HUES64 (cell line): ENCODE results near the gene TMCC2.

Experiments used
- H3K27ac ChIP-seq: 2 replicates; pipeline ENCODE4 v1.7.0; 2013; ENCODE audit warnings: low read depth, low read length, inconsistent platforms
- H3K27me3 ChIP-seq: 2 replicates; pipeline ENCODE4 v1.6.1; 2013; ENCODE audit warnings: mild to moderate bottlenecking, low read length; ENCODE audit not compliant: insufficient read depth
- H3K36me3 ChIP-seq: 2 replicates; pipeline ENCODE4 v1.6.1; 2013; ENCODE audit warnings: mild to moderate bottlenecking, low read length; ENCODE audit not compliant: insufficient read depth
- H3K4me1 ChIP-seq: 2 replicates; pipeline ENCODE4 v1.6.1; 2013; ENCODE audit warnings: mild to moderate bottlenecking, low read length, moderate library complexity; ENCODE audit not compliant: insufficient read depth
- H3K4me3 ChIP-seq: 2 replicates; pipeline ENCODE4 v1.5.1; 2013; ENCODE audit warnings: mild to moderate bottlenecking, low read length, moderate library complexity
- H3K9ac ChIP-seq: 2 replicates; pipeline ENCODE4 v1.6.1; 2013; ENCODE audit warnings: mild to moderate bottlenecking, low read depth, low read length
- H3K9me3 ChIP-seq: 2 replicates; pipeline ENCODE4 v1.6.1; 2013; ENCODE audit warnings: low read depth, low read length; ENCODE audit not compliant: insufficient read depth
- WGBS: fragments of 150-250, 120-280 bp; methylation state at CpG from one replicate; pipeline ENCODE4 v1.1.7; 2013; ENCODE audit warnings: missing lambda C conversion rate; 5-methylcytosine and 5-hydroxymethylcytosine counted together

The TMCC2 gene

DNA sequence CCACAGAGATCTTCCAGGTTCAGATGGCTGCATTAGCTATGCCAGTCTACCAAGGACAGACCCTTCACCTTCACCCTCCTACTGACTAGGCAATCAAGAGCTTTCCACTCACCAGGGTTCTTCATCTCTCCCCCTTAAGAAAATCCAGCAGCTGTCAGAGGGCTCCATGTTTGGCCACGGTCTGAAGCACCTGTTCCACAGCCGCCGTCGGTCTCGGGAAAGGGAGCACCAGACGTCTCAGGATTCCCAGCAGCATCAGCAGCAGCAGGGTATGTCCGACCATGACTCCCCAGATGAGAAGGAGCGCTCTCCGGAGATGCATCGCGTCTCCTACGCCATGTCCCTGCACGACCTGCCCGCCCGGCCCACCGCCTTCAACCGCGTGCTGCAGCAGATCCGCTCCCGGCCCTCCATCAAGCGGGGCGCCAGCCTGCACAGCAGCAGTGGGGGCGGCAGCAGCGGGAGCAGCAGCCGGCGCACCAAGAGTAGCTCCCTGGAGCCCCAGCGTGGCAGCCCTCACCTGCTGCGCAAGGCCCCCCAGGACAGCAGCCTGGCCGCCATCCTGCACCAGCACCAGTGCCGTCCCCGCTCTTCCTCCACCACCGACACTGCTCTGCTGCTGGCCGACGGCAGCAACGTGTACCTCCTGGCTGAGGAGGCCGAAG, 13.8 kb downstream of the TMCC2 start:
- no peaks in the 10 kb centered on the region for H3K4me1 ChIP-seq
- 96% methylated on average over 36 of the region's 36 CpGs for WGBS
- no peaks in the 10 kb centered on the region for H3K27me3 ChIP-seq
- H3K4me3 ChIP-seq = no peak overlapping the region
- H3K27ac ChIP-seq = no peak overlapping the region
- H3K9ac ChIP-seq = no peak overlapping the region
- no peaks in the 10 kb centered on the region; the same call in 1 of the 2 replicates for H3K36me3 ChIP-seq
- no peaks in the 10 kb centered on the region for H3K9me3 ChIP-seq

DNA sequence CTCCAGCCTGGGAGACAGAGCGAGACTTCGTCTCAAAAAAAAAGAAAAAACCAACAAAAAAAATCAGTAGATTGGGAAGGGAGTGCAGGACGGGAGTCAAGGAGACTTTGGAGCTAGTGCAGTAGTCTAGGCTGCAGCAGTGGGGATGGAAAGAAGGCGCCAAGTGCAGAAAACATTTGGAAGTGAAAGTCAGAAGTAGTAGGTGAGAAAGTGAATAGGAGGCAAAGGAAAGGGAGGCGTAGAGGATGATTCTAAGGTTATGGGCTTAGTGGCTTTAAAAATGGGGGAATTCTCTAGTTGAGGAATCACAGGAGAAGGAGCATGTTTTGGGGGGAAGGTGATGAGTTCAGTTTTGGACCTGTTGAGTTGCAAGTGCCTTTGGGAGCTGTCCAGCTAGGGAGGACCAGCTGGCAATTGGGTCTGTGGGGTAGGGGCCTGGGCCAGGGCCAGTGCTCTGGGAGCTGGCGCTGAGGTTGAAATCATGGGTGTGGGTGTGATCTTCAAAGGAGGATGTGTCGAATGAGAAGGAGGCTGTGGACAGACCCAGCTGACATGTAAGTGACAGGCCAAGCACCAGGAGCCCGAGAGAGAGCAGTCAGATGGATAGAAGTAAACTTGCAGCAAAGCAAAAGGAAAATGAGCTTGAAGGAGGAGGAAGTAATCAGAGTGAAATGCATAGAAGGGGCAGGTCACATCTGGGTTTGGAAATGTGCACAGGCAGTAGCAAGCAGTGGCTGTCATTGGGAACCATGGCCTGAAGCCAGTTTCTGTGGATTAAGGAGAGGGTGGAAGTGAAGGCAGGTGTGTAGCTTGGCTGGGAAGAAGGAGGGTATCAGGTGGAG, 15.8 kb downstream of the TMCC2 start:
- Histone ChIP-seq H3K4me3 (no peak overlapping the region), H3K36me3 (no peaks in the 10 kb centered on the region; the same call in 1 of the 2 replicates), H3K27me3 (no peaks in the 10 kb centered on the region), H3K9ac (no peak overlapping the region), H3K4me1 (no peaks in the 10 kb centered on the region), H3K27ac (no peak overlapping the region), H3K9me3 (no peaks in the 10 kb centered on the region)
- WGBS = 93% methylated on average over 8 of the region's 8 CpGs

DNA sequence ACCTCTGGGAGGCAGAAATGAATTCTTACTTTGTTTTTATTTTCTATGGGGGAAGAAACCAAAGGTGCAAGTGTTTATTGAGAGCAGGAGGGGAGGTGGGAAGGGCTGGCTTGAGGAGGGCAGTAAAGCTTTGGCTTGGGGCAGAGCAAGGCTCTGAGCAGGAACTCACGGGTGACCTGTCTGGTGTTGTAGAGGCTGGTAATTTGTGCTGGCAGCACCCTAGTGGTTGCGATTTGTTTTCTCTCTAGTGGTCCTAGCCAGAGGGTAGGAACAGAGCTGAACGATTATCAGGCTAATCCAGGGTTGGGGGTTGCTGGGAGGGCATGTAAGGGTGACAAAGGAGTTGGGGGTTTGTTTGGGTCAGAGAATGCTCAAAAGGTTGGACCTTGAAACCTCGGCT, 16.6 kb downstream of the TMCC2 start:
- no peak overlapping the region for H3K27ac ChIP-seq
- WGBS = 79% methylated on average over 4 of the region's 4 CpGs
- no peaks in the 10 kb centered on the region; the same call in 1 of the 2 replicates for H3K36me3 ChIP-seq
- H3K9me3 ChIP-seq = no peaks in the 10 kb centered on the region
- H3K9ac ChIP-seq = no peak overlapping the region
- no peaks in the 10 kb centered on the region for H3K27me3 ChIP-seq
- no peaks in the 10 kb centered on the region for H3K4me1 ChIP-seq
- no peak overlapping the region for H3K4me3 ChIP-seq

DNA sequence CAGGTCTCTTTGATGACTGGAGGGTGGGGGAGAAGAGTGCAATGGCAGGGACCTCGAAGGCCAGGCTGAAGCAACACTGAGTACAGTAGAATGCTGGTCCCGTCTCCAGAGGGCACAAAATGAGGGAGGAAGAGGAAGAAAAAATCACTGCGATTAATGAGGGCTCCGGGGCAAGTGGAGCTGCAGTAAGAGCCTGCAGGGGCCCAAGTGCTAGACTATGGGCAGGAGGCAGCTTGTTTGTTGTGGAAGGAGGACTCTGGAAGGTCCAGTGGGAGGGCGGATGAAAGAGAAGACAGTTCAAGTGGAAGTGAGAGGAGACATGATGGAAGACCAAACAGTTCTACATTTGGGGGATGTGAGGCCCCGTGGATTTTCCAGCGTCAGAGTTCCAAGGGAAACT, 17.4 kb downstream of the TMCC2 start:
- Histone ChIP-seq H3K9ac (no peak overlapping the region), H3K9me3 (no peaks in the 10 kb centered on the region), H3K4me3 (no peak overlapping the region), H3K36me3 (no peaks in the 10 kb centered on the region; the same call in 1 of the 2 replicates), H3K27me3 (no peaks in the 10 kb centered on the region), H3K27ac (no peak overlapping the region), H3K4me1 (no peaks in the 10 kb centered on the region)
- WGBS = 94% methylated on average over 7 of the region's 7 CpGs

DNA sequence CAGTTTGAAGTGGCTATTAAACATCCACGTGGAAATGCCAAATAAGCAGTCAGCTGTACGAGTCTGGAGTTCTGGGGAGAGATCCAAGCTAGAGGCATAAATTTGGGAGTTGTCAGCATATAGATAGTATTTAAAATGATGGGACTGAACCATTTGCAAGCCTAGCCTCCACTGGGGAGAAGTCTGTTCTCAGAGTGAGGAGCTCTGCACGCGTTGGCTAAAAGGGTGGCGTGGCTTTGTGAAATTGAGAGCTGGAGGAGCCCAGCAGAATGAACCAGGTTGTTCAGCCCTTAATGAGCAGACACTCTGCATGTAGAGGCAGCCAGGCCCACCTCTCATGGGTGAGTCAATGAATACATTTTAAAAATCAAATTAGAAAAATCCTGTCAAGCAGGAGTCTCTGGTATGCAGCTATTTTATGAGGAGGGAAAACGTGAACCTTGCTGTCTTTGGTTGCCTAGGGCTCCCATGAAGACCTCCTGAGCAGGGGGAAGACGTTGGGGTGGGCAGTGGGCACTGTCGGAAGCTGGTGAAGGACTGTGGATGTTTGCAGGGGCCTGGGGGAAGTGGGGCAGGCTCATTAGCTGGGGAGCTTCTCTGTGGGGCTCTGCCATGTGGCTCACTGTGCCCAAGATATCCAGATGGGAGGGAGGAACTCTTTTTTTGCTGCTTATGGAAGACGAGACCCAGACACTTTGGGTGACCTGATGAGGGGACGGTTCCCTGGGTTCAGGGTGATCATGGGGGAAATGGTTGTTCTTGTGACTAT, 18.8 kb downstream of the TMCC2 start:
- Histone ChIP-seq H3K4me1 (no peaks in the 10 kb centered on the region), H3K9ac (no peak overlapping the region), H3K27ac (no peak overlapping the region), H3K9me3 (no peaks in the 10 kb centered on the region), H3K4me3 (no peak overlapping the region), H3K36me3 (no peaks in the 10 kb centered on the region; the same call in 1 of the 2 replicates), H3K27me3 (no peaks in the 10 kb centered on the region)
- WGBS = 95% methylated on average over 10 of the region's 10 CpGs

DNA sequence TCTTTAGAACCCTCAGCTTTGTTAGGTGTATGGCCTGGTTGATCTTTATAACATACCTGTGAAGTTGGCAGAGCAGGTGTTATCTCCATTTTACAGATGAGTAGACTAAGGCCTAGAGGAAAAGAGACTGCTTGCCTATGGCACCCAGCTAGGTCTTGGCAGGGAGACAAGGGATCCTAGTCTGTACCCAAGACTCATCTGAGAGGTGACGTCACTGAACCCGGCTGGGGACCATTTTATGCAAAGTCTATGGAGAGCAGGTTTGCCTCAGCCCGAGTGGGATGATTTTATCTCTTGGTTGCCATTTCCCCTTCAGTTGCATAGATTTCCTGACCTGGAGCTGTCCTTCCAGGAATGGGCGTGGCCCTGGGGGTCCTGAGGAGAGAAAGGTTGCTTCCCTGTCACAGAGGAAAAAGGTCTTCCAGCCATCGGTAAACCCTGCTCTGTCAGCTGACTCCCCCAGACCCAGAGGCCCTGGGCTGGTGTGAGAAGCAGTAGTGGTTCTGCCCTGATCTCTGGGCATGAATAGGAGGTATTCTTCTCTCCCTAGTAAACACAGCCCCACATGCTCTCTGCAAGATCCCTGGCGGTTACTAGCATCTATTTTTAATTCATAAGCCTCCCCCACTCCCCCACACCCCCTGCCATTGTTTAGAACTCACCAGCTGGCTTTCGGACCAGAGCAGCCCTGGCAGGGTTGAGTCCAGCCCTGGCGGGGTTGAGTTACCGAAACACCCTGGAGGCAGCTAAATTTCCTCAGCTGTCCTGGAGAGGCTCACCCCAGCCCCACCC, 19.6 kb downstream of the TMCC2 start:
- H3K4me1 ChIP-seq = no peaks in the 10 kb centered on the region
- no peaks in the 10 kb centered on the region for H3K36me3 ChIP-seq
- no peaks in the 10 kb centered on the region for H3K9me3 ChIP-seq
- H3K4me3 ChIP-seq = no peak overlapping the region
- no peak overlapping the region for H3K27ac ChIP-seq
- H3K9ac ChIP-seq = no peak overlapping the region
- 78% methylated on average over 9 of the region's 9 CpGs for WGBS
- no peaks in the 10 kb centered on the region for H3K27me3 ChIP-seq

DNA sequence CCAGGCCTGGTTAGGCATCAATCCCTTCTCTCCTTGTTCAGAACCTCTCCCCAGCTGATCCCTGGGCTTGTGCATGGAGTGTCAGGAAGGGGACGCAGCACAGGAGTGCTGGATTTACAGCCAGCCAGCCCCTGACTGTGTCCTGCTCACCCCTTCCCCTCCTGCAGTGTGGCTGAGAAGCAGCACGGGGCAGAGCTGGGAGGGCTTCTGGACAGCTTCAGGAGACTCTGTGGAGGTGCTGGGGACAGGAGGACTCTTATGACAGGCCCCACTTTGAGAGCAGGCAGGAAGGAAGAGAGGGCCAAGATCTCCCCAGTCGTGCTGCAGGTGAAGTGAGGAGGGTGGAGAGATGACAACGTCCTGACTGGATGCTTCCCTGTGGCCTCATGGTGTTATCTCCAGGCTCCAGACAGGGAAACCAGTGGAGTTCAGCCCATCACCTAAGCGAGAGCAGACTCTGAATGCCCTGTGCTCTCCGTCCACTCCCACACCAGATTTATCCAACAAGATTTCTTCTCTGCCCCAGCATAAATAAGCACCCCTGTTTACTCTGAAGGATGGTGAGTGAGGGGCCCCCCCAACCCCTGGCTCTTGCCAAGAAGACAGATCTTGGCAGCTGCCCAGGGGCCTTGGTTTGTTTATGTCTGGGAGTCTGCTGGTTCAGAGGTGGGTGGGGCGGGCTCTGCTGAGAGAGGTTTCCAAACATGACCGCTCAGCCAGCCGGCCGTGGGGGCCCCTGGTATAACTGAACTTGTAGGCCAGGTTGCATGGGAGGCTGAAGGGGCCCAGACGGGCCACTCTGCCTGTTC, 21.3 kb downstream of the TMCC2 start:
- Histone ChIP-seq H3K9ac (no peak overlapping the region), H3K36me3 (no peaks in the 10 kb centered on the region), H3K27ac (no peak overlapping the region), H3K27me3 (no peaks in the 10 kb centered on the region), H3K4me3 (no peak overlapping the region), H3K4me1 (no peaks in the 10 kb centered on the region), H3K9me3 (no peaks in the 10 kb centered on the region)
- 86% methylated on average over 11 of the region's 11 CpGs for WGBS

DNA sequence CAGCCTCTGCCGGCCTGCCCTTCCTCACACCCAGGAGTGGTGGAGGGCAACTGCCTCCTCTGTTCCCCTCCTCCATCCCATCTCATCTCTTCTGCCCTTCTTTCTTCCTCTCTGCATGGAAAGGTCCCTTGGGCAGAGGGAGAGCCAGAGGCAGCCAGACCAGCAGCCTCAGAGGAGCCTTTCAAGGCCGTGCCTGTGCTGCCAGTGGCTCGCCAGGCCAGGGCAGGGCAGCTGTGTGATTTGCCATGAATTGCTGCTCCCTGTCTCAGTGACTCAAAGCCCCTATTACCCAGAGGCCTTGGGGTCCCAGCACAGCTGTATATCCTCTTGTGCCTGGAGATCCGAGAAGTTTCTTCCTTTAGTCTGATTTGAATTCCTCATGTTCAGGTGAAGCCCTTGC, 21.9 kb downstream of the TMCC2 start:
- Histone ChIP-seq H3K36me3 (no peaks in the 10 kb centered on the region), H3K27me3 (no peaks in the 10 kb centered on the region), H3K9me3 (no peaks in the 10 kb centered on the region), H3K27ac (no peak overlapping the region), H3K4me3 (no peak overlapping the region), H3K4me1 (no peaks in the 10 kb centered on the region), H3K9ac (no peak overlapping the region)
- 93% methylated on average over 4 of the region's 4 CpGs for WGBS

DNA sequence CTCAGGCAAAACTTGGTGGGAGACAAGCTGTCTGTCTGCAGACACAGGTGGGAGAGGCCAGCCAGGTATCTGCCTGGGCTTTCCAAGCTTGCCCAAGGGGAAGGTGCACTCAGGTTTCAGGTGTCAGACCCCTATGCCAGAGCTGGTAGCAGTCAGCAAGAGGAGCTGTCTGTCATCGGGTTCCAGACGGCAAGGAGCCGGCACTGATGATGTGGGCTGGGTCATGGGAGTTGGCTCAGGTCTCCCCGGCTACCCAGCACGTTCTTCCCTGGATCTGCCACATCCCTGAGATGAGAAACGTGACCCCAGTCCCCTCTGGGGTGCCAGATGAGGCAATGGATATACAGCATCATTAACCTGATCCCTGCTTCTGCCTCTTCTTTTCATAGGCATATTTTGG, 23.0 kb downstream of the TMCC2 start:
- Histone ChIP-seq H3K36me3 (no peaks in the 10 kb centered on the region), H3K4me3 (no peak overlapping the region), H3K27ac (no peak overlapping the region), H3K9me3 (no peaks in the 10 kb centered on the region), H3K9ac (no peak overlapping the region), H3K27me3 (no peaks in the 10 kb centered on the region), H3K4me1 (no peaks in the 10 kb centered on the region)
- WGBS = 81% methylated on average over 6 of the region's 6 CpGs

DNA sequence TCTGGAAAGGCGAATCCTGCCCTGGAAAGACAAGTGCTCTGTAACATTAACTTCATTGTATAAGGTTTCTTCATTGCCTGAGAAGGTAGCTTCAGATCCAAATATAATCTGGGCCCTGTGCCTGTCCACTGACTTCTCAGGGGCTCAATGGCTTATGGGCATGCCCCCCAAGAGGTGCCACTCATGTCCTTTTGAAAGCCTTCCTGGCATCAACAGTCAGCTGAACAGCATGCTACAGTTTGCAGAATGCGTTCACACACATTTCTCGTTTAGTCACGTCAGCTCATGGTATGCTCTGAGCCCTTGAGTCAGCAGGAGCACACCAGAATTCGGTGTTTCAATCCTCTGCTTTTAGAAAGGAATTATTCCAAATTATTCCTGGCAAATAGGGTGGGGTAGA, 23.8 kb downstream of the TMCC2 start:
- Histone ChIP-seq H3K4me3 (no peak overlapping the region), H3K4me1 (no peaks in the 10 kb centered on the region), H3K27ac (no peak overlapping the region), H3K27me3 (no peaks in the 10 kb centered on the region), H3K9me3 (no peaks in the 10 kb centered on the region), H3K36me3 (no peaks in the 10 kb centered on the region), H3K9ac (no peak overlapping the region)
- WGBS = 83% methylated on average over 5 of the region's 5 CpGs
